IPS-20b (cell line): ENCODE data around the gene MORN5.

Source experiments
- H3K27ac ChIP-seq: one replicate; pipeline ENCODE4 v1.5.1; 2013; ENCODE audit warnings: low read length
- H3K27me3 ChIP-seq: 2 replicates; pipeline ENCODE4 v1.6.1; 2013; ENCODE audit warnings: mild to moderate bottlenecking, low read length, inconsistent platforms; ENCODE audit not compliant: insufficient read depth
- H3K36me3 ChIP-seq: 2 replicates; pipeline ENCODE4 v1.6.1; 2013; ENCODE audit warnings: low read depth, mild to moderate bottlenecking, inconsistent platforms, low read length, moderate library complexity; ENCODE audit not compliant: insufficient read depth
- H3K4me1 ChIP-seq: 2 replicates; pipeline ENCODE4 v1.6.1; 2013; ENCODE audit warnings: mild to moderate bottlenecking, control low read depth, inconsistent platforms, low read length, moderate library complexity; ENCODE audit not compliant: insufficient read depth
- H3K4me3 ChIP-seq: 2 replicates; pipeline ENCODE4 v1.5.1; 2013; ENCODE audit warnings: mild to moderate bottlenecking, low read length, inconsistent platforms
- H3K9ac ChIP-seq: 2 replicates; pipeline ENCODE4 v1.6.1; 2013; ENCODE audit warnings: low read depth, mild to moderate bottlenecking, inconsistent platforms, low read length, moderate library complexity
- H3K9me3 ChIP-seq: 2 replicates; pipeline ENCODE4 v1.6.1; 2013; ENCODE audit warnings: mild to moderate bottlenecking, low read depth, low read length, inconsistent platforms; ENCODE audit not compliant: insufficient read depth

The MORN5 gene

DNA sequence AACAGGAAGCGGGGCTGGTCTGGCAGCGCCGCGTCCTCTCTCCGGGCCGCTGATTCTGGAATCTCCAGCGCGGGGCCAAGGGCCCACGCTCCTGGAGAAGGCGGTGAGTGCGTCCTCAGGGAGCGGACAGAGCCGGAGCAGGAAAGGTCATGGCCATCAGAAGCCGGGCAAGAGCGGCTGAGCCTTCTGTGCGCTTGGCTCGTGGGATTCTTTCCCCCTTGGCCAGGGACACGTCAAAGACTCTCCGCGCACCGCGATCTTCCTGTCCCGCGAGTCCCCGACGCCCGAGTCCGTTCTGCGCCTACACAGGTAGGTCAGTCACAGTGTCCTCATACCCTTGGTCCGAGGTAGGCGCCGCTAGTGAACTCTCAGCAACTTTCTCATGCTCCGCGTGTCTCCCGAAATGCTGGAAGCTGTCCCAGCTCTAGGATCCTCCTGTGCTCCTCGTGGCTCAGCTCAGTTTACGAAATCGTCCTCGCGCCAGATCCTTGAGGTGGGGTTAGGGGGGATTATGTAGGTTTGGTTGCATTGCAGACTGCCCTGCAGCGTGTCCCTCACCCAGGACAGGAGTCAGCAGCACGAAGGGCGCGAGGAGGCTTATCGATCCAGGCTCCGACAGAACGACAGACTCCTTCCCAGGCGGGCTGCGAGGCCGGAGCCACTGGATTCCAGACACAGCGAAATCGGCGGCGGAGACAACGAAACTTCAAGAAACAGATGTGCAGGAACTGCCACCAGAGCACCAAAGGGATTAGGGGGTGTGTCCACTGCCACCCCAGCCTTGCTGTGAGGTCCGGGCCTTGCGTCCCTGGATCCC lies 60.4 kb downstream of the MORN5 start:
- Histone ChIP-seq H3K9me3 (peaks cover 8% of the 10 kb centered on the region; the same call in 1 of the 2 replicates), H3K27ac (no peak overlapping the region), H3K4me1 (peaks cover 8% of the 10 kb centered on the region; the same call in 1 of the 2 replicates), H3K9ac (no peak overlapping the region), H3K4me3 (peak overlapping the region; percentile 57; the same call in 1 of the 2 replicates), H3K27me3 (peaks cover 100% of the 10 kb centered on the region), H3K36me3 (no peaks in the 10 kb centered on the region)

GRCh38 chr9:122220673-122221182 lies 61.0 kb downstream of the MORN5 start:
- Histone ChIP-seq H3K9me3 (peaks cover 8% of the 10 kb centered on the region; the same call in 1 of the 2 replicates), H3K36me3 (no peaks in the 10 kb centered on the region), H3K9ac (no peak overlapping the region), H3K4me1 (peaks cover 8% of the 10 kb centered on the region; the same call in 1 of the 2 replicates), H3K27ac (no peak overlapping the region), H3K4me3 (peak overlapping the region; percentile 57; the same call in 1 of the 2 replicates), H3K27me3 (peaks cover 100% of the 10 kb centered on the region)

GRCh38 chr9:122221183-122221811 lies 61.6 kb downstream of the MORN5 start:
- Histone ChIP-seq H3K27ac (no peak overlapping the region), H3K4me1 (peaks cover 8% of the 10 kb centered on the region; the same call in 1 of the 2 replicates), H3K27me3 (peaks cover 100% of the 10 kb centered on the region), H3K9me3 (peaks cover 13% of the 10 kb centered on the region; the same call in 1 of the 2 replicates), H3K9ac (no peak overlapping the region), H3K4me3 (peak overlapping the region; percentile 57; the same call in 1 of the 2 replicates), H3K36me3 (no peaks in the 10 kb centered on the region)

DNA sequence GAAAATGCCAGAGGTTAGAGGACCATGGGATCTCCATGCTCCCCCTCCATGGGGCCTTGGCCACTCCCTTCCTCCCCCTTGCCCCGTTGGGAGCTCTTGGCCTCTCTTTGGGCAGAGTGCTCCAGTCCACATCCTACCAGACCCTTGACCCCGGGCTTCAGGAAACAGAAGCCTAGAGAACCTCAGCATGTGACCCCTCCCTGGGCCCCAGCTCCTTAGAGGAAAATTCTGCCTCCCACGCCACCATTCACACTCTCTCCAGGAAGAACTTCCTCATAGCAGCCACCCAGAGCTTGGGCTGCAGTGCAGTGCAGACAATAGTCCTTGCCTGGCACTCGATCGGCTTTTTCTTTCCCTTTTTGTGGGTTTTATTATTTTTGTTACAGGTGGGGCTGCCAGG lies 63.1 kb downstream of the MORN5 start:
- Histone ChIP-seq H3K27ac (no peak overlapping the region), H3K4me3 (no peak overlapping the region), H3K27me3 (peaks cover 100% of the 10 kb centered on the region), H3K9ac (no peak overlapping the region), H3K9me3 (peaks cover 14% of the 10 kb centered on the region; the same call in 1 of the 2 replicates), H3K36me3 (no peaks in the 10 kb centered on the region), H3K4me1 (peaks cover 8% of the 10 kb centered on the region; the same call in 1 of the 2 replicates)

- Histone ChIP-seq H3K4me1 (peaks cover 8% of the 10 kb centered on the region; the same call in 1 of the 2 replicates), H3K9me3 (peaks cover 11% of the 10 kb centered on the region; the same call in 1 of the 2 replicates), H3K36me3 (no peaks in the 10 kb centered on the region), H3K4me3 (no peak overlapping the region), H3K27ac (no peak overlapping the region), H3K27me3 (peaks cover 100% of the 10 kb centered on the region), H3K9ac (no peak overlapping the region)
These were observed 63.7 kb downstream of the MORN5 start for GRCh38 chr9:122223435-122223834.

GRCh38 chr9:122225312-122226141 lies 65.8 kb downstream of the MORN5 start:
- Histone ChIP-seq H3K9me3 (peaks cover 6% of the 10 kb centered on the region; the same call in 1 of the 2 replicates), H3K4me3 (no peak overlapping the region; the same call in 1 of the 2 replicates), H3K4me1 (peaks cover 4% of the 10 kb centered on the region; the same call in 1 of the 2 replicates), H3K27me3 (peaks cover 100% of the 10 kb centered on the region), H3K9ac (no peak overlapping the region), H3K27ac (no peak overlapping the region), H3K36me3 (no peaks in the 10 kb centered on the region)

- Histone ChIP-seq H3K4me1 (no peaks in the 10 kb centered on the region), H3K4me3 (no peak overlapping the region; the same call in 1 of the 2 replicates), H3K9me3 (peaks cover 6% of the 10 kb centered on the region; the same call in 1 of the 2 replicates), H3K9ac (no peak overlapping the region), H3K36me3 (no peaks in the 10 kb centered on the region), H3K27me3 (peaks cover 100% of the 10 kb centered on the region), H3K27ac (no peak overlapping the region)
These were observed 66.5 kb downstream of the MORN5 start for GRCh38 chr9:122226142-122226757.

DNA sequence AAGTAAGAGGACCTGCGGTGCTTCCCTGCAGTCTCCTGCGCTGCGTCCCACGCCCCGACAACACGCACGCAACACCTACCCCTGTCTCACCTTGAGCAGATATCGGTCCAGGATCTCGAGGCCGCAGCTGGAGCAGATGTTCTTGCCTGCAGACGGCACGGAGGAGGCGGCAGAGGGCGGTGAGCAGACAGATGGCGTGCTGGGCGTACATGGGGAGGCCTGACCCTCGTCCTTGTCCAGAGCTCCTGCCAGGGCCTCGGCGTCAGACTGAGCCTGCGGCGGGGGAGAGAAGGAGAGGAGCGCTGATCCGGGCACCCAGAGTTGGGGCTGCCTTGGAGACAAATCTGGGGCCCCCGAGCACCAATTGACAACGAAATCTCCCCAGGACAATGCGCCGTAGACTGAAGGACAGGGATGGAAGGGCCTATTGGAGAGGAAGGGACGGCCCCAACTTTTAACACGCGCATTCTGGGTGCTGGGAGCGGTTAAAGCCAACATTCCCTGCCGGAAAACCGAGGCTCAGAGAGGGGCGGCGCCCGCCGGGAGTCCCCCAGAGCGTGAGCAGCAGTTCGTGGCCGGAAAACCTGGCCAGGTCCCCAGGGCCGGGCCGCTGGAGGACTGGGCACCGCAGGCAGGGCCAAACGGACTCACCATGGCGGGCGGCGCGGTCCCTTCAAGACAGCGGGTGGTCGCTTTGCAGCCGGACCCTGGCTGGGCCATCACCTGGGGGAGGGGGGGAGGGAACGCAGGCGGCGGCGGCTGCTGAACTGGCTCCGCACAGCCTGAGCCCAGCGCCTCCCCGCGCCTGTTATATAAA lies 67.3 kb downstream of the MORN5 start:
- Histone ChIP-seq H3K27ac (no peak overlapping the region), H3K36me3 (no peaks in the 10 kb centered on the region), H3K4me3 (peak overlapping the region; percentile 34; the same call in 1 of the 2 replicates), H3K27me3 (peaks cover 100% of the 10 kb centered on the region), H3K9ac (no peak overlapping the region), H3K4me1 (no peaks in the 10 kb centered on the region), H3K9me3 (peaks cover 6% of the 10 kb centered on the region; the same call in 1 of the 2 replicates)

DNA sequence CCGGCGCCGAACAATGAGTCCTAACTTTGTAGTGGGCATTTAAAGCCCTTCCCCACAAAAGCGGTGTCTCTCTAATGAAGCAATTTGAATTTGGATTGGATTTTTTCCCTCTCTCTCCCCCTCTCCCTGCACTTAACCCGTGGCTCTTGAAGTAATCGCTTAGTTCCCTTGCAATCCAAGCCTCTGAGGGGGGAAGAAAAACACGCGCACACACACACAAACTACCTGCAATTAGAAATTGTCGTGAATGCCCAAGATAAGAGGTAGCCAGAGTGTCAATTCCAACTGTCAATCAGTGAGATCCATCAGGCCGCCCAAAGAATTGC lies 67.8 kb downstream of the MORN5 start:
- Histone ChIP-seq H3K4me3 (peak overlapping the region; percentile 48), H3K9me3 (peaks cover 6% of the 10 kb centered on the region; the same call in 1 of the 2 replicates), H3K36me3 (no peaks in the 10 kb centered on the region), H3K9ac (no peak overlapping the region), H3K27ac (no peak overlapping the region), H3K27me3 (peaks cover 100% of the 10 kb centered on the region), H3K4me1 (no peaks in the 10 kb centered on the region)

GRCh38 chr9:122228191-122228567 lies 68.5 kb downstream of the MORN5 start:
- Histone ChIP-seq H3K9ac (no peak overlapping the region), H3K27ac (no peak overlapping the region), H3K27me3 (peaks cover 100% of the 10 kb centered on the region), H3K4me3 (peak overlapping the region; percentile 45; the same call in 1 of the 2 replicates), H3K9me3 (peaks cover 6% of the 10 kb centered on the region; the same call in 1 of the 2 replicates), H3K36me3 (no peaks in the 10 kb centered on the region), H3K4me1 (peaks cover 4% of the 10 kb centered on the region; the same call in 1 of the 2 replicates)
